Right cardiac atrium (tissue), 5 donors: Measurements from ENCODE around the gene STPG4. TPM values are rescaled to one million over a fixed set of nuclear protein-coding genes. Genes with fewer than 3 reads are reported as not detected.

Source experiments
- ATAC-seq, 2 donors: fragments of 200-7000 bp; cut with Tn5 transposase; one replicate each; pipeline versions ENCODE4 v1.8.0 to v1.9.1; 2020; ENCODE audit warnings: moderate library complexity in 2 of 2, mild to moderate bottlenecking in 1 of 2
- DNase-seq, 3 donors: peaks; one replicate each; pipeline ENCODE4 v3.0.0-alpha.2; 2020
- H3K27ac ChIP-seq: one replicate; pipeline ENCODE4 v1.5.1; 2013; ENCODE audit warnings: mild to moderate bottlenecking, low read length, control low read depth, moderate library complexity
- H3K27me3 ChIP-seq: one replicate; pipeline ENCODE4 v1.6.1; 2013; ENCODE audit not compliant: control insufficient read depth, insufficient read depth
- H3K4me1 ChIP-seq: one replicate; pipeline ENCODE4 v1.6.1; 2013; ENCODE audit warnings: low read length; ENCODE audit not compliant: control insufficient read depth, insufficient read depth
- H3K4me3 ChIP-seq: one replicate; pipeline ENCODE4 v1.5.1; 2013; ENCODE audit warnings: low read length, control low read depth
- H3K9me3 ChIP-seq: one replicate; pipeline ENCODE4 v1.6.1; 2013; ENCODE audit warnings: low read length; ENCODE audit not compliant: control insufficient read depth
- WGBS: extraction: QIAGEN DNeasy Blood & Tissue Kit; methylation state at CpG from one replicate; pipeline ENCODE4 v1.1.7; 2013; 5-methylcytosine and 5-hydroxymethylcytosine counted together
- intact Hi-C, 4 donors: fragments of 100-400 bp; cut with DNase I; formaldehyde crosslinking; loops; one replicate each; pipeline versions ENCODE4 v1.11.0 to v1.14.0; 2022 to 2023
- polyA plus RNA-seq: library from polyadenylated mRNA; stranded (reverse); fragments of 200-250 nt; gene quantifications from one replicate; pipeline ENCODE4 v1.2.3, GENCODE V29; 2013
- total RNA-seq, 4 donors: library from RNA; stranded (reverse); fragmentation: NEBNext Ultra II Directional; extraction: Animal tissue kit (Norgen Biotek cat#: 25700); gene quantifications; one replicate each; pipeline ENCODE4 v1.2.1, GENCODE V29; 2021
- donor health status: healthy with polysubstance abuse.
- donor health status: DM: no; HTN: yes; CAD: no.
- donor health status: DM: no; HTN: no; CAD: no.
- donor health status: DM: no; HTN: yes; CAD: no; lungs with severe emphysema.
- donor health status: DM: yes; HTN: yes; CAD: no.

Gene STPG4
- total and polyA plus RNA-seq, 5 donors: 0.20 to 0.29 TPM; not detected in 3

DNA sequence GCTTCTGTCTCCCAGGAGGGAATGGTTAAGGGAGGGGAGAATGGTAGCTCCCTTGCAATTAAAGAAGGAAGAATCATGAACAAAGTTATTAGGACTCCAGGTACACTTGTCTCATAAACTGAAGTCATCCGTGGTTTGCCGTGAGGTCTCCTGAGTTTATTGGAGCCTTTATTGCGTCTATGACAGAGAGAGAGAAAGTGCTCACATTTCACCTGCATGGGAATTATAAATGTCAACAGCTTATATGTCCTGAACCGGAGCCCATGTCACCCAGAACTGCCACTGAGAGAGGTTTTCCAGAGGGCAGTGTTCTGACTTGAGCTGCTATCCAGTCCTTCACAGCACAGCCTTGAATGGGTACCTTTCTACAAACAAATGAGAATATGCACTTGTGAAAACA, 104.3 kb downstream of the STPG4 start:
- Histone ChIP-seq H3K4me1 (peaks cover 4% of the 10 kb centered on the region), H3K27me3 (no peaks in the 10 kb centered on the region), H3K4me3 (no peak overlapping the region), H3K27ac (no peak overlapping the region), H3K9me3 (no peaks in the 10 kb centered on the region)
- no peak for ATAC-seq
- intact Hi-C loops: no loop called here
- DNase-seq: no peak
- 74% methylated on average over 4 of the region's 4 CpGs for WGBS

GRCh38 chr2:47050021-47050760, 104.9 kb downstream of the STPG4 start:
- Histone ChIP-seq H3K4me3 (no peak overlapping the region), H3K27me3 (no peaks in the 10 kb centered on the region), H3K4me1 (peaks cover 4% of the 10 kb centered on the region), H3K27ac (no peak overlapping the region), H3K9me3 (no peaks in the 10 kb centered on the region)
- 80% methylated on average over 6 of the region's 6 CpGs for WGBS
- ATAC-seq (no peak), DNase-seq (peak in 1 of 3 donors; percentile 53)
- intact Hi-C loops: no loop called here

DNA sequence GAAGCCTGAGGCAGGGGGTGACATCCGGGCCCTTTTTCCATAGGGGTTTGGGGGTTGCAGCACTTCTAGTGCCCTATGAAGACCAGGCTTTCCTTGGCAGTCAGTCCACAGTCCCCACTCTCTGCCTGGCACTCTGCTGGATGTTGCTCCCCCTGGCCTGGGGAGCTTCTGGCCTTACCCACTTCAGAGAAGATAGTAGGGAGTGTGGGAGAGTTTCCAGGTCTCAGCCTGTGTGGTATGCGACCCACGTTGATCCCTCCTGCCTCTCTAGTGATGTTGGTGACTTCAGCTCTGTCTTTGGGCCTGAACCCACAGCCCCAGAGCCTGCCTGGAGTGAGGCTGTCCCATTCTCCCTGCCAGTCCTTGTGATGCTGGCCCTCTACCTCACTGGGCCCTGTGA, 105.6 kb downstream of the STPG4 start:
- DNase-seq (peak in 1 of 3 donors; percentile 36), ATAC-seq (peak in 1 of 2 donors; percentile 21)
- Histone ChIP-seq H3K9me3 (no peaks in the 10 kb centered on the region), H3K27me3 (no peaks in the 10 kb centered on the region), H3K4me3 (no peak overlapping the region), H3K4me1 (peaks cover 4% of the 10 kb centered on the region), H3K27ac (peak overlapping the region; percentile 7)
- intact Hi-C loops: no loop called here
- 59% methylated on average over 3 of the region's 3 CpGs for WGBS

GRCh38 chr2:47048801-47049480, 106.2 kb downstream of the STPG4 start:
- WGBS: 79% methylated on average over 8 of the region's 8 CpGs
- Histone ChIP-seq H3K4me1 (peaks cover 4% of the 10 kb centered on the region), H3K27me3 (no peaks in the 10 kb centered on the region), H3K27ac (peak overlapping the region; percentile 7), H3K4me3 (no peak overlapping the region), H3K9me3 (no peaks in the 10 kb centered on the region)
- DNase-seq (peak in 1 of 3 donors; percentile 63), ATAC-seq (no peak)
- intact Hi-C loops: no loop called here

DNA sequence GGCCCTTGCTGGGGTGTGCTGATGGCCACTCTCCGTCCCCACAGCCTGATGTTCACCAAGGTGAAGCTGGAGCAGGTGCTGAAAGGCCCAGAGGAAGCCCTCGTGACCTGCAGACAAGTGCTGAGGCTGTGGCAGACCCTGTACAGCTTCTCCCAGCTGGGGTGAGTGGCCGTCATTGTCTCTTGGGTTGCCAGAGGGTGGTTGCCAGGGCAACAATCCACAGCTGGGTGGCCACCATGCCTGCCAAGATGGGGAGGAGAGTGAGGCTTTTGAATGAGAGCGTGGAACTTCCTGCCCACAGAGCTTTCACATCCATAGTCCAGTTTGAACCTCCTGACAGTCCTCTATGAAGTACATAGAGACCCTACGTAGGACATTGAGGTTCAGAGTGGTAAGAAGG, 108.8 kb downstream of the STPG4 start:
- H3K27ac ChIP-seq: no peak overlapping the region
- 74% methylated on average over 5 of the region's 5 CpGs for WGBS
- no peaks in the 10 kb centered on the region for H3K9me3 ChIP-seq
- no peak for ATAC-seq
- intact Hi-C loops: no loop called here
- no peaks in the 10 kb centered on the region for H3K27me3 ChIP-seq
- peak in 1 of 3 donors; percentile 40 for DNase-seq
- H3K4me3 ChIP-seq: no peak overlapping the region
- peaks cover 13% of the 10 kb centered on the region for H3K4me1 ChIP-seq

DNA sequence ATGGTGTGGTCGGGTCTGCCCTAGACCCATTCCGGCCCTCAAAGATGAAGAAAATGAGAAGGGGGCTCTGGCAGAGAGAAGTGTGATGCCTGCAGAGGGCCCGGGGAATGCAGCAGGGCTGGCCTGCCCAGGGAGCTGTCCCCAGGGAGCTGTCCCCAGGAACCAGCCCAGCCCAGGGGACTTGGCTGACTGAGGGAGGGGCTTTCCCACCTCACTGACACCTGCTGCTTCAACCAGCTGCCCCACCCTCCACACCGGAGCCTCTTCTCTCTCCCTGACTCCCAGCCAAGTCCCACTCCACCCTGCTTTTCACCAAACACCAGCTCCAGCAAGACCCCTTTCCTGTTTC, 111.2 kb downstream of the STPG4 start:
- intact Hi-C loops: no loop called here
- Histone ChIP-seq H3K27me3 (no peaks in the 10 kb centered on the region), H3K27ac (peak overlapping the region; percentile 87), H3K9me3 (no peaks in the 10 kb centered on the region), H3K4me1 (peaks cover 16% of the 10 kb centered on the region), H3K4me3 (no peak overlapping the region)
- DNase-seq (peak in 1 of 3 donors; percentile 60), ATAC-seq (no peak)
- WGBS: 79% methylated on average over 4 of the region's 4 CpGs

DNA sequence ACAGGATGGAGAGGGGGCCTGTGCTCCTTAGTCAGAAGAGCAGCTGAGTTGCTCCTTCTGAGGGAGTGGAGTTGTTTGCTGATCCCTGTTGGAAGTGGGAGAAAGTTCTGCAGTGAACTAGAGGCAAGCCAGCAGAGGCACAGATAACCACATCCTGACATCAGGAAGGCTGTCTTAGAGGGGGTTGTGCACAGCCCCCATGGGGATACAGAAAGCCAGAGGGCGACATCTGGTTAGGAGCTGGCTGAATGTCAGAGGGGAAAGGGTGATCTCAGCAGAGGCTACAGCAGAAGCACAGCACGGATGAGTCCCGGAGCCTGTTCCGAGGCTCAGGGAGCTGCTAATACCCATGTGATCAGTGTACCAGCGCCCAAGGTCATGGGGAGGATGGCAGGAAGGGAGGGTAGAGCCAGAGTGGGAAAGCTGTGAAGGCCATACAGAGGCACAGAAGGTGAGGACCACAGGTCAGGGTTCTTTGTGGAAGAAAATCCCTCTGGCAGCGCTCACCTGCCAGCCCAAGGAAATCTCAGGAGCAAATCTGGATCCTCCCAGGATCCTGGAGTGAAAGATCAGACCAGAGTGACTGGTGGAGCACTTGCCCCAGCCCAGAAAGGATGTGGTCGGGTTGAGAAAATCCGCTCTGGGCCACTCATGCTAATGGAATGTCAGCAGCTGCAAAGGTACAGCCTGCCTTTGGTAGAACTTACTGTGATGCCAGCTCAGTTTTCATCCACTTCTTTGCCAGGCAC, 111.8 kb downstream of the STPG4 start:
- 43% methylated on average over 8 of the region's 8 CpGs for WGBS
- no peaks in the 10 kb centered on the region for H3K27me3 ChIP-seq
- ATAC-seq: peak; percentile 71 to 72
- intact Hi-C loops: no loop called here
- H3K4me3 ChIP-seq: no peak overlapping the region
- DNase-seq: peak in 2 of 3 donors; percentile 51 to 68
- H3K9me3 ChIP-seq: no peaks in the 10 kb centered on the region
- H3K4me1 ChIP-seq: peaks cover 16% of the 10 kb centered on the region
- peak overlapping the region; percentile 87 for H3K27ac ChIP-seq

GRCh38 chr2:47041891-47042684, 113.0 kb downstream of the STPG4 start:
- 79% methylated on average over 11 of the region's 11 CpGs for WGBS

GRCh38 chr2:47041063-47041462, 114.0 kb downstream of the STPG4 start:
- Histone ChIP-seq H3K9me3 (no peaks in the 10 kb centered on the region), H3K27me3 (no peaks in the 10 kb centered on the region), H3K27ac (peak overlapping the region; percentile 58), H3K4me1 (peaks cover 16% of the 10 kb centered on the region), H3K4me3 (no peak overlapping the region)
- intact Hi-C loops: no loop called here
- 53% methylated on average over 8 of the region's 8 CpGs for WGBS
- DNase-seq (peak; percentile 57 to 87 (median 86)), ATAC-seq (peak; percentile 57 to 78)

More at GRCh38 chr2:47041891-47042684, 113.0 kb downstream of the STPG4 start:
- DNase-seq (peak in 1 of 3 donors; percentile 32), ATAC-seq (no peak)
- H3K4me3 ChIP-seq: no peak overlapping the region
- H3K9me3 ChIP-seq: no peaks in the 10 kb centered on the region
- peaks cover 16% of the 10 kb centered on the region for H3K4me1 ChIP-seq
- intact Hi-C loops: no loop called here
- no peaks in the 10 kb centered on the region for H3K27me3 ChIP-seq
- no peak overlapping the region for H3K27ac ChIP-seq

- no peaks in the 10 kb centered on the region for H3K9me3 ChIP-seq
- 72% methylated on average over 10 of the region's 10 CpGs for WGBS
- no peaks in the 10 kb centered on the region for H3K27me3 ChIP-seq
- ATAC-seq (no peak), DNase-seq (peak in 1 of 3 donors; percentile 49)
- H3K4me3 ChIP-seq: no peak overlapping the region
- peaks cover 16% of the 10 kb centered on the region for H3K4me1 ChIP-seq
- peak overlapping the region; percentile 58 for H3K27ac ChIP-seq
- intact Hi-C loops: no loop called here
Measured at GRCh38 chr2:47040651-47041050, 114.5 kb downstream of the STPG4 start.
